BJ (cell line): ENCODE measurements around the gene FSTL5. TPM values are rescaled to one million over a fixed set of nuclear protein-coding genes. Genes with fewer than 3 reads are reported as not detected.
A peak's percentile ranks its signal among the peaks of the same experiment; 100 is the strongest.

Source experiments
- CTCF ChIA-PET: fragments of 350-600 bp; formaldehyde crosslinking; extraction: SDS; loops from one replicate; lab custom pipeline; 2021; ENCODE audit warnings: antibody characterized with exemption, inconsistent platforms; lab: Yijun Ruan, JAX
- POLR2A ChIA-PET: fragments of 300-600 bp; sonication (Branson Sonifier 250); formaldehyde crosslinking; extraction: SDS; loops from one replicate; lab custom pipeline; 2021; ENCODE audit warnings: antibody characterized with exemption; lab: Charles Lee
- DNase-seq: peaks from one replicate; pipeline ENCODE4 v3.0.0-alpha.2; 2011; ENCODE audit warnings: low read depth
- H3K27me3 ChIP-seq: 2 replicates; pipeline ENCODE4 v1.6.0; 2011; ENCODE audit warnings: low read length; ENCODE audit not compliant: control insufficient read depth, insufficient read depth
- H3K36me3 ChIP-seq: 2 replicates; pipeline ENCODE4 v1.5.1; 2011; ENCODE audit warnings: low read length; ENCODE audit not compliant: control insufficient read depth, insufficient read depth
- H3K4me3 ChIP-seq: 2 replicates; pipeline ENCODE4 v1.5.1; 2011; ENCODE audit warnings: low read depth, mild to moderate bottlenecking, control low read depth, low read length
- CTCF ChIP-seq: IDR thresholded peaks from 2 replicates; pipeline ENCODE4 v1.5.1; 2011; ENCODE audit warnings: low read depth, mild to moderate bottlenecking, control low read depth, inconsistent platforms, low read length, moderate library complexity; ENCODE audit not compliant: insufficient read depth
- polyA plus RNA-seq: library from polyadenylated mRNA; depleted of rRNA; stranded (reverse); fragments of >200 nt; gene quantifications from 2 replicates; pipeline ENCODE4 v1.2.3, GENCODE V29; 2011

Gene FSTL5
- polyA plus RNA-seq, 1 experiment: not detected

DNA sequence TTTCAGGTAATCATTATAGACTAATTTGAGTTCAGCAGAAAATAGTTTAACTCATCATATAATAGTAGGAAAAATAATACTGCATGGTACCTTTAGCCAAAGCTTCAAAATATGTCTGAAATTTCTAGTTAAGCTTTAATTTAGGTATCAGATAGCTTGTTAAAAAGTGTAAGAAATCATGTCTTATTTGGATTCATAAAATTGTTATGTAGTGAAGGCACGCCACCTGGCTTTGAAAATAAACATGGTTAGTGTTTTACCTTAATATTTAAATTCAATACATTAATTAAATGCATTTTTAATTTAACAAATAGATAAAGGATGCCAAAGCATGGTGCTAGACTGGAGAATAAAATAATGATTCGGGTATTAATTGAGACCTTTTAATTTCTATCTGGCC, 211.4 kb downstream of the FSTL5 start:
- POLR2A ChIA-PET: no interaction called here
- CTCF ChIA-PET: no interaction called here
- DNase-seq: no peak

DNA sequence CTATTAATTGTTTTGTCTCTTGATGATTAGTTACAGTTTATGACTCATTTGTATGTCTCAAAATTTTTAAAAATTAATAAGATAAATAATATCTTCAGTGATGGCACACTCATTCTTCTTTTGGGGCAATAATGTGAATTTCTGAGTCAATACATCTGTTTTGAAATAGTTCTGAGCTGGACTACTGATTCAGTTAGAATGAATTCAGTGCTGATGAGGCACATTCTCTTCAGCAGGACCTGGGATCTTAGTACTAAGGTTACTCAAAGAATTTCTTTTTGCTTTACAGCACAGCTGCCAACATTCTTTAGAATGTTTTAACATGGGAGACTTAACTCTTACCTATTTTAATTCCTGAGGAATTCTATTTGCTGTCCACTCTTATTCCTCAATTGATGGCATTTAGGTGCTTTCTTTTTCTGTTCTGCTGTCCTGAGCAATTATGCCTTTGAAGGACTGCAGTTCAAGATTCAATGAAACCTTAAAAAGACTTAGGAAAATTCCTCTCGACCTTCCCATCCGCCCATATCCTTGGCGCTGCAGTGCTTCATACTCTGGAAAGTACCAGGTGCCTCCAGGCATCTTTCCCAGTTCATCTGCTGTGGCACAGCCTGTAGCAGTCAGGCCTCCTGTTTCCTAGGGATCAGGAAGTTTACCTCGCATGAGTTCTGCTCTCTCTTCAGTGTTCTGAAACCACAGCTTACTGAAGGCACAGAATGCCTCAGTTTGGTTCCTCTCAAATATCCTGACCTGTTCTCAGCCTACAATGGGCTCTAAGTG, 213.7 kb downstream of the FSTL5 start:
- ChIA-PET CTCF (no interaction called here), POLR2A (interaction anchor here (0.5 kb wide), 1 partner anchor 384 kb away, joined by 11 read pairs; no protein-coding TSS in a partner anchor)
- Histone ChIP-seq H3K4me3 (no peak overlapping the region), H3K36me3 (no peaks in the 10 kb centered on the region), H3K27me3 (no peaks in the 10 kb centered on the region)
- TF ChIP-seq CTCF: no peak
- DNase-seq: peak; percentile 13

More for the DNA sequence above, 211.4 kb downstream of the FSTL5 start:
- Histone ChIP-seq H3K36me3 (no peaks in the 10 kb centered on the region), H3K4me3 (no peak overlapping the region), H3K27me3 (no peaks in the 10 kb centered on the region)
- no peak for TF ChIP-seq CTCF

- POLR2A ChIA-PET: no interaction called here
- H3K27me3 ChIP-seq: no peaks in the 10 kb centered on the region
- CTCF ChIA-PET: interaction anchor here (1.1 kb wide), 1 partner anchor 12 kb away, joined by 3 read pairs; no protein-coding TSS in a partner anchor
- DNase-seq: no peak
- no peak for TF ChIP-seq CTCF
- no peaks in the 10 kb centered on the region for H3K36me3 ChIP-seq
- no peak overlapping the region for H3K4me3 ChIP-seq
Measured at GRCh38 chr4:161948026-161948770, 215.6 kb downstream of the FSTL5 start.

DNA sequence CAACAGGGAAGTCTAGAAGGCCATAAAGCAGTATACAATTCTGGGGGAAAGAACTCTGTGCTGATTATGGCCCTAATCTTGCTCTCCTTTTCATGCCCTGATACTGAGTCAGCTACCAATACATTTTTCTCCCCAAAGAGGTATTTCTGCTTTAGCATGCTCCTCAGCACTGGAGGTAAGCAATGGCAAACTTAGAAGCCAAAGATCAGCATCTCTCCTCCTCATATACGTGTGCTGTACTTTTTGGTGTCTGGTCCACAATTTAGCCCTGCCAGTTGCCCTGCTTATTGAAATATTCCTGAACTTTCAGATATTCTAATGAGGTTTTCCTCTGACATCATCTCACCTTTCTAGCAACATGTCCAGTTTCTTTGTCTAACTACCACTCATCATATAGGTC, 226.2 kb downstream of the FSTL5 start:
- H3K36me3 ChIP-seq: no peaks in the 10 kb centered on the region
- H3K4me3 ChIP-seq: no peak overlapping the region
- POLR2A ChIA-PET: no interaction called here
- no peak for DNase-seq
- H3K27me3 ChIP-seq: no peaks in the 10 kb centered on the region
- no peak for TF ChIP-seq CTCF
- CTCF ChIA-PET: no interaction called here
